GM12801 (cell line): ENCODE measurements around the gene HELZ2.

ENCODE experiments used
- TF ChIP-seq, protein P1 (sequence below): IDR thresholded peaks from one replicate; pipeline ENCODE4 v1.5.1; 2011; ENCODE audit warnings: control low read depth; ENCODE audit not compliant: insufficient read length; ENCODE audit errors: extremely low read depth

Gene HELZ2

DNA sequence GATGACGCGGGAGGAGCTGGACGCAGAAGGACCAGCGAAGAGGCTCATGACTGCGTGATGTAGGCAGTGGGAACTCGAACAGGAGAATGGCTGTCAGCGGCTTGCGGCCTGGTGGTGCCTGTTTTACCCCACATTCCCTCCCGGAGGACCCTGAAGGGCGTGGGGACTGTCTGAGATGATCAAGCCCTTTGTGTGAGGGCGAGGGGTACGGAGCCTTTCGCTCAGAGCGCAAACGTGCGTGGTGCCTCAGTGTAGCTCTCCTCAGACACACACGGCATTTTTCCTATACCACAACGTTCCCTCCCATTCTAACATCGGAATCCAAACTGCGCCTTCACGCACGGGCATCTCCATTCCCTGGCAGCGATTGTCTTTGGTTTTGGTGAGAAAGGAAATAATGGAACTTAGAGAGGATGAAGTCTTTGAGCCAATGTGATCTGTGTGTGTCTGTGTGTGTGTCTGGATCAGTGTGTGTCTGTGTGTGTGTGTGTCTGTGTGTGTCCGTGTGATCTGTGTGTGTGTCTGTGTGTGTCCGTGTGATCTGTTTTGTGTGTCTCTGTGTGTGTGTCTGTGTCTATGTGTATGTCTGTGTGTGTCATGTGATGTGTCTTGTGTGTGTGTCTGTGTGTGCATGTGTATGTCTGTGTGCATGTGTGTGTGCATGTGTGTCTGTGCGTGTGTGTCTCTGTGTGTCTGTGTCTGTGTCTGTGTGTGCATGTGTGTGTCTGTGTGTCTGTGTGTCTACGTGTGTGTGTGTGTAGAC lies 42.2 kb downstream of the HELZ2 start:
- TF ChIP-seq, protein P1, sequence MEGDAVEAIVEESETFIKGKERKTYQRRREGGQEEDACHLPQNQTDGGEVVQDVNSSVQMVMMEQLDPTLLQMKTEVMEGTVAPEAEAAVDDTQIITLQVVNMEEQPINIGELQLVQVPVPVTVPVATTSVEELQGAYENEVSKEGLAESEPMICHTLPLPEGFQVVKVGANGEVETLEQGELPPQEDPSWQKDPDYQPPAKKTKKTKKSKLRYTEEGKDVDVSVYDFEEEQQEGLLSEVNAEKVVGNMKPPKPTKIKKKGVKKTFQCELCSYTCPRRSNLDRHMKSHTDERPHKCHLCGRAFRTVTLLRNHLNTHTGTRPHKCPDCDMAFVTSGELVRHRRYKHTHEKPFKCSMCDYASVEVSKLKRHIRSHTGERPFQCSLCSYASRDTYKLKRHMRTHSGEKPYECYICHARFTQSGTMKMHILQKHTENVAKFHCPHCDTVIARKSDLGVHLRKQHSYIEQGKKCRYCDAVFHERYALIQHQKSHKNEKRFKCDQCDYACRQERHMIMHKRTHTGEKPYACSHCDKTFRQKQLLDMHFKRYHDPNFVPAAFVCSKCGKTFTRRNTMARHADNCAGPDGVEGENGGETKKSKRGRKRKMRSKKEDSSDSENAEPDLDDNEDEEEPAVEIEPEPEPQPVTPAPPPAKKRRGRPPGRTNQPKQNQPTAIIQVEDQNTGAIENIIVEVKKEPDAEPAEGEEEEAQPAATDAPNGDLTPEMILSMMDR, result no peak

DNA sequence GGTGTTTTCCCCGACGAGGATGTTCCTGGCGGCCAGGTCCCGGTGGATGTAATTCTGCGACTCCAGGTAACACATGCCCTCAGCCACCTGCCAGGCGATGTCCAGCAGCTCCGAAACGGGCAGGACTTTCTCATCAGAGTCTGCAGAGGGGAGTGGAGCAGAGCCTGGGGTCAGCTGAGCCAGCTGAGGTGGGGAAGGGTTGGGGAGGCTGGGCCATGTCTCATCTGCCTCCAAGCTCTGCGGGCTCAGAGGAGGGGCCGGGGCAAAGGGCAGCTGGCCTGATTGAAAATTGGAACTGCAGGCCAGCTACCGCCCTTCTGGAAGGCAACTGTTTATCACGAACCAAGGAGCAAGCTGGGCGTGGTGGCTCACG lies 43.3 kb downstream of the HELZ2 start:
- TF ChIP-seq, protein P1, result no peak

GRCh38 chr20:63529861-63530787 lies 43.9 kb downstream of the HELZ2 start:
- TF ChIP-seq, protein P1, result no peak

GRCh38 chr20:63529180-63529860 lies 44.7 kb downstream of the HELZ2 start:
- TF ChIP-seq, protein P1, result no peak

DNA sequence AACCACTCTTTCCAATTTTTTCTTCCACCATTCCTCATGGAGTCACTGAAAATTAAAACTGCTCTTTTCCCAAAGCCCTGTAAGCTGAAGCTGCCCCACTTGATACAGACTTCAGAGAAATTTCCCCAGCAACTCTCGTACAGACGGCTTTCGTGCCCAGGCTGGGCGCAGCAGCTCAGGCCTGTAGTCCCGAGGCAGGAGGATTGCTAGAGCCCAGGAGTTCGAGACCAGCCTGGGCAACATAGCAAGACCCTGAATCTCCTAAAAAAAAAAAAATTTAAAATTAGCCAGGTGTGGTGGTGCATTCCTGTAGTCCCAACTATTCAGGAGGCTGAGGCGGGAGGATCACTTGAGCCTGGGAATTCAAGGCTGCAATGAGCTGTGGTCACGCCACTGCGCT lies 46.9 kb downstream of the HELZ2 start:
- TF ChIP-seq, protein P1, result no peak

GRCh38 chr20:63525971-63526370 lies 48.1 kb downstream of the HELZ2 start:
- TF ChIP-seq, protein P1, result no peak

- TF ChIP-seq, protein P1, result no peak
Observed at GRCh38 chr20:63525185-63525584, 48.9 kb downstream of the HELZ2 start.
